HepG2 (cell line): ENCODE results near the gene SERPINF2. TPM values are rescaled to one million over a fixed set of nuclear protein-coding genes. Genes with fewer than 3 reads are reported as not detected.

Experiments used
- CREB1 ChIP-seq, 2 experiments: fragments of 450-650 bp in 1 of 2; IDR thresholded peaks; 2 replicates each; pipeline ENCODE4 v1.6.1; 2016 to 2017; ENCODE audit warnings: control low read depth in 1 of 2, mild to moderate bottlenecking in 1 of 2, missing compliant biosample characterization in 1 of 2, missing genetic modification characterization in 1 of 2
- FUBP1 ChIP-seq: sonication (generic); formaldehyde crosslinking; IDR thresholded peaks from 2 replicates; pipeline ENCODE4 v1.5.1; 2020; ENCODE audit warnings: missing genetic modification reagents, mild to moderate bottlenecking, borderline replicate concordance
- GLI4 ChIP-seq: sonication (generic); formaldehyde crosslinking; IDR thresholded peaks from 2 replicates; pipeline ENCODE4 v1.5.1; 2020; ENCODE audit warnings: missing genetic modification reagents, mild to moderate bottlenecking, moderate library complexity, borderline replicate concordance
- LCORL ChIP-seq, 2 experiments: fragments of 450-650 bp in 1 of 2; sonication (generic) in 1 of 2; formaldehyde crosslinking in 1 of 2; IDR thresholded peaks; 2 replicates each; pipeline versions ENCODE4 v1.5.0 to v1.6.1; 2017 to 2020; ENCODE audit warnings: antibody characterized with exemption in 1 of 2, missing genetic modification reagents in 1 of 2
- POLR2A ChIP-seq, 2 experiments: IDR thresholded peaks; 2 replicates each; pipeline ENCODE4 v1.6.1; 2011; ENCODE audit warnings: low read depth in 2 of 2, low read length in 2 of 2, mild to moderate bottlenecking in 1 of 2, moderate library complexity in 1 of 2; ENCODE audit not compliant: insufficient read depth in 1 of 2
- RBM22 ChIP-seq: fragments of 200-400 bp; formaldehyde crosslinking; optimal IDR thresholded peaks from 2 replicates; pipeline ENCODE3; 2017; ENCODE audit warnings: mild to moderate bottlenecking, low read length, moderate library complexity
- SRSF4 ChIP-seq: fragments of 200-400 bp; formaldehyde crosslinking; IDR thresholded peaks from one replicate; pipeline ENCODE4 v1.6.1; 2018; ENCODE audit warnings: mild to moderate bottlenecking, low read depth, low read length, moderate library complexity; ENCODE audit not compliant: poor library complexity, severe bottlenecking
- TBX3 ChIP-seq: fragments of 450-650 bp; IDR thresholded peaks from 2 replicates; pipeline ENCODE4 v1.6.1; 2017; ENCODE audit warnings: antibody characterized with exemption, mild to moderate bottlenecking, inconsistent platforms, borderline replicate concordance
- ZNF501 ChIP-seq: sonication (generic); formaldehyde crosslinking; IDR thresholded peaks from 2 replicates; pipeline ENCODE4 v1.5.1; 2020; ENCODE audit warnings: mild to moderate bottlenecking, moderate library complexity, missing genetic modification reagents
- polyA plus RNA-seq, 8 experiments: library from polyadenylated mRNA; depleted of rRNA in 3 of 8; stranded (reverse) in 7 of 8; unstranded in 1 of 8; fragments of >200 nt; fragmentation: Illumina TruSeq in 4 of 8; extraction: Trizol in 4 of 8; gene quantifications; 2 replicates each; pipeline versions ENCODE4 v1.2.1 to v1.2.3, GENCODE V29; 2011 to 2016; ENCODE audit warnings: low read depth in 4 of 8, missing spikeins in 1 of 8, mixed read lengths in 1 of 8; ENCODE audit not compliant: insufficient read depth in 1 of 8
- total RNA-seq, 5 experiments: library from RNA; depleted of rRNA; stranded (reverse); fragments of >200 nt; fragmentation: Illumina TruSeq; extraction: Trizol; gene quantifications; 2 replicates each; pipeline ENCODE4 v1.2.3, GENCODE V29; 2016; ENCODE audit warnings: low read depth in 1 of 5

SERPINF2 gene
- total and polyA plus RNA-seq, 2 of the 13 experiments (the other 11 are each of a cell fraction or from before 2014, with no cell fraction given) = 309 to 548 TPM

GRCh38 chr17:1753767-1754429, 11.2 kb downstream of the SERPINF2 start (continued):
- TF ChIP-seq POLR2A (IDR thresholded peaks at IDR 0.05; ENCODE audit: insufficient read depth in 1 of 2, low read depth in 2 of 2, low read length in 2 of 2) (peak in 1 of 2 experiments; percentile 60; a peak in 1 of 4 replicates), ZNF501 (CRISPR knock-in tag) (peak; percentile 44), SRSF4 (peak; percentile 39), GLI4 (no peak), FUBP1 (CRISPR knock-in tag) (no peak), TBX3 (no peak), CREB1 (IDR thresholded peaks at IDR 0.05) (no peak), CREB1 (CRISPR knock-in tag; IDR thresholded peaks at IDR 0.05) (no peak), RBM22 (peak; percentile 58), LCORL (IDR thresholded peaks at IDR 0.05) (no peak), LCORL (CRISPR knock-in tag; IDR thresholded peaks at IDR 0.05) (no peak)
